SK-N-MC (cell line): Measurements from ENCODE around the gene PPRC1.

Experiments used
- EZH2 ChIP-seq: fragments of 200-600 bp; sonication (generic); IDR thresholded peaks from one replicate; pipeline ENCODE4 v1.6.1; 2017; ENCODE audit warnings: antibody characterized with exemption
- FOXP2 ChIP-seq: optimal IDR thresholded peaks from 2 replicates; pipeline ENCODE3; 2011; ENCODE audit warnings: mild to moderate bottlenecking, moderate library complexity; ENCODE audit not compliant: insufficient read depth; ENCODE audit errors: extremely low read length, control extremely low read depth
- POLR2AphosphoS5 ChIP-seq: IDR thresholded peaks from 2 replicates; pipeline ENCODE4 v1.6.1; 2012; ENCODE audit warnings: mild to moderate bottlenecking, low read depth, low read length, borderline replicate concordance

DNA sequence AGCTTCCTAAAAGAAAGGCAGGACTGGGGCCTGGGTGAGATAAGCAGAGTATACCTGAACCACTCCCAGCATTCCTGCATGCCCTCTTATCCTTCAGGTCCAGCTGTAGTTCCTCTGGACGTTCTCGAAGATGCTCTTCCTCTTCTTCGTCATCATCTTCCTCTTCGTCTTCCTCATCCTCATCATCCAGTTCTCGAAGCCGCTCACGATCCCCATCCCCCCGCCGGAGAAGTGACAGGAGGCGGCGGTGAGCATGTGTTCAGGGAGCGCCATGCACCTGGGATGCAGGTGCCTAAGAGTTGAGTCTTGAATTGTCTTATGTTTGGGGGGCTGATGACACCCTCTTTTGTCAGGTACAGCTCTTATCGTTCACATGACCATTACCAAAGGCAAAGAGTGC, 15.4 kb downstream of the PPRC1 start:
- TF ChIP-seq EZH2 (no peak), POLR2AphosphoS5 (no peak), FOXP2 (no peak)
